Neuron (in vitro differentiated cells): ENCODE results near the gene RTN4RL2.

ENCODE experiments used
- H2AFZ ChIP-seq: one replicate; pipeline ENCODE4 v1.6.1; 2013; ENCODE audit warnings: low read depth, mild to moderate bottlenecking, inconsistent platforms, low read length, moderate library complexity
- H3K27me3 ChIP-seq: one replicate; pipeline ENCODE4 v1.6.1; 2013; ENCODE audit warnings: low read length; ENCODE audit not compliant: insufficient read depth
- H3K36me3 ChIP-seq: one replicate; pipeline ENCODE4 v1.6.1; 2013; ENCODE audit warnings: low read length; ENCODE audit not compliant: insufficient read depth
- H3K4me1 ChIP-seq: one replicate; pipeline ENCODE4 v1.6.1; 2013; ENCODE audit warnings: low read length; ENCODE audit not compliant: insufficient read depth
- H3K4me3 ChIP-seq: 2 replicates; pipeline ENCODE4 v1.5.1; 2013; ENCODE audit warnings: mild to moderate bottlenecking, low read length, moderate library complexity
- H3K9me3 ChIP-seq: one replicate; pipeline ENCODE4 v1.6.1; 2013; ENCODE audit warnings: low read length

Gene RTN4RL2

DNA sequence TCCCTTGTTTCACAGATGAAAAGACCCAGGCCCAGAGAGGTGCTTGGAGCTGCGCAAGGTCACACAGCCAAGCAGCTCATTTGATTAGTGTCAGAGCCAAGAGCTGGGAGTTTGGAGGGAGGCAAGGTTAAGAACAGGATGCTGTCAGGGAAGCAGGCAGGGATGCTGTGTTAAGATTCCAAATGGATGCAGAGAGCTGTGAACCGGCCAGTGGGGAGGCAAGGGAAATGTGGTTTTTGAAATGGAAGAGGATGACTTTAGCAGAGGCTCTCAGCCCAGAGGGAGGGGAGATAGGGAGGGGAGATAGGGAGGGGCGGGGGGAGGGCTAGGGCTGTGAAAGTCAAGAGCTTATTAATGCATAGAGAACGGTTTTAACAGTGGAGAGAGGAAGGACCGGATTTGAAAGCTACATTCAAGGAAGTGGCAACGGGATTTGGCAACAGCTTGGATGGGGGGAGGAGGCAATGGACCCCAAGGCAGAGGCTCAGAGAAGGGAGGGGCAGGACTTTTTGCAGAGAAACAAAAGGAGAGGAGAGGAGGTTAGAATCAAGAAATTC lies 13.0 kb downstream of the RTN4RL2 start:
- H3K4me3 ChIP-seq, result no peak overlapping the region
- no peaks in the 10 kb centered on the region for H3K9me3 ChIP-seq
- no peaks in the 10 kb centered on the region for H3K27me3 ChIP-seq
- no peak overlapping the region for H2AFZ ChIP-seq
- peaks cover 1% of the 10 kb centered on the region for H3K4me1 ChIP-seq
- peaks cover 19% of the 10 kb centered on the region for H3K36me3 ChIP-seq

DNA sequence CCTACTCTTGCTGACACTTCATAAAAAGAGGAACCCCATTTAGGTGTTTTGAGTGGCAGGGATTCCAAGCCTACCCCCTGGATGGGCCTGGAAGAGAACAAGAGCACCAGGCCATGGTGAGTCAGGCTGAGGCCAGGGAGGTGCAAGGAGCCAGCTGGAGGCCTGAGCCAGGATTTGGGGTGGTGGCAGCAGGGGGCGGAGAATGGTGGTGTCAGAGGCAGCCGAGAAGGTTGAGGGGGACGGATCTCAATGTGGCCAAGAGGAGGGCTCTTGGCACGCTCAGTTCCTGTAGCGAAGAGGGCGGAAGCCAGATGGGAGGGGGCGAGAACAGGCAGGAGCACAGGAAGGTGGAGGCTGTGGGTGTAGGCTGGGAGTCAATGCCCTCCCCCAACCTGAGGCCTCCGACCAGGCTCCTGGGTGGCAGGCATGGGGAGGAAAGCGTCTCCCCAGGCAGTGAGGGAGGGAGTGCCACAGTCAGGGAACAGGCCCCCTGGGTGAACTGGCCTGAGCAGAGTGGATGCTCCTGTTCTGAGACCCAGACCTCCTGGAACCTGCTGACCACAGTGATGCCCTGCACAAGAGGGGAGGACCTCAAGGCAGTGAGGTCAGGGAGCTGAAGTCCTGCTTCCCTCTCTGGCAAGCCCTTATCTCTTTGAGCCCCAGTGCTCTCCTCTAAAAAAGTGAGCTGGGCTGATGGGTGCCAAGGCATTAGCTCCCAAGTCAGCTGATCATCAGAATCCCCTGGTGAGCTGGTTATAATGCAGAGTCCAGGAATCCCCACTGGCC lies 13.9 kb downstream of the RTN4RL2 start:
- peaks cover 11% of the 10 kb centered on the region for H3K36me3 ChIP-seq
- peaks cover 10% of the 10 kb centered on the region for H3K4me1 ChIP-seq
- no peaks in the 10 kb centered on the region for H3K9me3 ChIP-seq
- no peaks in the 10 kb centered on the region for H3K27me3 ChIP-seq
- no peak overlapping the region for H3K4me3 ChIP-seq
- no peak overlapping the region for H2AFZ ChIP-seq

DNA sequence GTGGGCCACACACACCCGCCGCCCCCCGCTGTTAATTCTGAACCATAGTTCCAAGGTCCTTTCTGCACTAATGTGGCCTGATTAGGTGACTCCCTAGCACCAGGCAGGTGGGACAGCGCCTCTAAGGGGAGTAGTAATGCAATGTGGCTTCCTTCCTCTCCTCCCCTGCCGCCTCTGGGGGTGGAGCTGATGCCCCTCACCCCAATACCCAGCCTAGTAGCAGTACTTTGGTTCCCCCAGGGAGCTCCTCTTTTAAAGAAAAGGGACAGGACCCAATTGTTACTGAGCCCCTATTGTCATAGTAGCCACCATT lies 14.4 kb downstream of the RTN4RL2 start:
- Histone ChIP-seq H3K4me1 (peaks cover 15% of the 10 kb centered on the region), H3K4me3 (no peak overlapping the region), H2AFZ (no peak overlapping the region), H3K36me3 (peaks cover 6% of the 10 kb centered on the region), H3K9me3 (no peaks in the 10 kb centered on the region), H3K27me3 (no peaks in the 10 kb centered on the region)

DNA sequence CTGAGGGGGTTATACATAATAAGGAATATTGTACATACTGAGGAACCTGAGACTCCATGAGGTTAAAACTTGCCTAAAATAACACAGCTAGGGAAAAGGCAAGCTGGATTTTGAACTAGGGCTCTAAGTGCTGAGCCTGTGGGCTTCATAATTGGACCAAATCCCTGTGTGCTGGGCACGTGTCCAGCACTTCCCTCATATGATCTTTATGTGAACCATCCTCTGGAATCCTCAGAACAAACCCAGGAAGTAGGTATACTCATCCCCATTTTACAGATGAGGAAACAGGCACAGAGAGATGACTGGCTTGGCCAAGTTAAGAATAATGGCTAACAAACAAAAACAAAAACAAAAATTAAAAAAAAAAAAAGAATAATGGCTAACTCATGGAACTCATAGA lies 14.9 kb downstream of the RTN4RL2 start:
- Histone ChIP-seq H3K4me1 (peaks cover 19% of the 10 kb centered on the region), H2AFZ (no peak overlapping the region), H3K9me3 (no peaks in the 10 kb centered on the region), H3K27me3 (no peaks in the 10 kb centered on the region), H3K4me3 (no peak overlapping the region), H3K36me3 (peaks cover 4% of the 10 kb centered on the region)

DNA sequence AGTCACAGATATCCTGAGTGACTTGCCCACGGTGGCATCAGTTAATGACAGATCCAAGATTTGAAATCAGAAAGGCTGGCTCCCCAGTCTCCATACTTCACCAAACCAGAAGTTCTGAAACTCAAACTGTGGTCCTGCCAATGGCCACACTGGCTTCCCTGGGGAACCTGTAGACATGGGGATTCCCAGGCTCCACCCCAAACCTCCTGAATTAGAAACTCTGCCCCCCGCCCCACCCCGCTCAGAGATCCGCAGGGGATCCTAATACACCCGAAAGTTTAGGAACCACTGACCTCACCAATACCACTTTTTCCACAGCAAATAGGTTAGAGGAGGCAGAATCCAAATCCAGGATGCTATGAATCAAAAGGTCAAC lies 15.3 kb downstream of the RTN4RL2 start:
- Histone ChIP-seq H3K9me3 (no peaks in the 10 kb centered on the region), H3K4me1 (peaks cover 21% of the 10 kb centered on the region), H3K27me3 (no peaks in the 10 kb centered on the region), H3K36me3 (peaks cover 4% of the 10 kb centered on the region), H3K4me3 (no peak overlapping the region), H2AFZ (no peak overlapping the region)

DNA sequence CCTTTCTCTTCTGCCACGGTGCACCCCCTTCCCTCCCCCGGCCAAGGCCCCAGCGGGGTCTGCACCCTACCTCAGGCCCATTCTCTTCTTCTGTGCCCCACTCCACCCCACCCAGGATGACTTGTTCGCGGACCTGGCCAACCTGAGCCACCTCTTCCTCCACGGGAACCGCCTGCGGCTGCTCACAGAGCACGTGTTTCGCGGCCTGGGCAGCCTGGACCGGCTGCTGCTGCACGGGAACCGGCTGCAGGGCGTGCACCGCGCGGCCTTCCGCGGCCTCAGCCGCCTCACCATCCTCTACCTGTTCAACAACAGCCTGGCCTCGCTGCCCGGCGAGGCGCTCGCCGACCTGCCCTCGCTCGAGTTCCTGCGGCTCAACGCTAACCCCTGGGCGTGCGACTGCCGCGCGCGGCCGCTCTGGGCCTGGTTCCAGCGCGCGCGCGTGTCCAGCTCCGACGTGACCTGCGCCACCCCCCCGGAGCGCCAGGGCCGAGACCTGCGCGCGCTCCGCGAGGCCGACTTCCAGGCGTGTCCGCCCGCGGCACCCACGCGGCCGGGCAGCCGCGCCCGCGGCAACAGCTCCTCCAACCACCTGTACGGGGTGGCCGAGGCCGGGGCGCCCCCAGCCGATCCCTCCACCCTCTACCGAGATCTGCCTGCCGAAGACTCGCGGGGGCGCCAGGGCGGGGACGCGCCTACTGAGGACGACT lies 15.9 kb downstream of the RTN4RL2 start:
- Histone ChIP-seq H2AFZ (no peak overlapping the region), H3K4me3 (no peak overlapping the region), H3K36me3 (peaks cover 4% of the 10 kb centered on the region), H3K9me3 (no peaks in the 10 kb centered on the region), H3K4me1 (peaks cover 21% of the 10 kb centered on the region), H3K27me3 (no peaks in the 10 kb centered on the region)

DNA sequence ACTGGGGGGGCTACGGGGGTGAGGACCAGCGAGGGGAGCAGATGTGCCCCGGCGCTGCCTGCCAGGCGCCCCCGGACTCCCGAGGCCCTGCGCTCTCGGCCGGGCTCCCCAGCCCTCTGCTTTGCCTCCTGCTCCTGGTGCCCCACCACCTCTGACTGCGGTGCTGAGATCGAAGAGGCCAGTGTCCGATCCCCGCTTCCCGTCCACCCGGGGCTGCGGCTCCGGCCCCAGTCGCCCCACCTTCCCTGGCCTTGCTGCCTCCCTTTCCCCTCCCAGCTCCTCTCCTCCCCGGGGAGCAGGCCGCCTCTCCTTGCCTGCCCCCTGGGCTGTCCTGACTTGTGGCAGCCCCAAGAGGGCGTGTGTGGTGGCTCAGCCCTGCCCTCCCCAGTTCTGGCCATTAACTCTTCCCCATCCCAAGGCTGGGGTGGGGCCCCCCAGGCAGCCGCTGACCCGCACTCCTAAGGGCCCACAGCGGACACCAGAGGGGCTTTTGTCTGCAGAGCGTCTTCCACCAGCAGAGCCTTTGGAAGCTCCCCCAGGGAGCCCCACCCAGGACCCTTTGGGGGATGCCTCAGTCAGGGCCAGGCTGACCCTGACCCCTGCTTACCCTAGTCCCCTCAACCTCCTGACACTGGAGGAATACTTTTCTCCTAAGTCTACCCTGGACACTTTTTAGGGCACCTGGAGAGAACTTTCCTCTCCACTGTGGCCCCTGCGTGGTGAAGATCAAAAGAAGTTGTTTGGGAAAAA lies 16.6 kb downstream of the RTN4RL2 start:
- Histone ChIP-seq H3K9me3 (no peaks in the 10 kb centered on the region), H3K4me1 (peaks cover 23% of the 10 kb centered on the region), H3K4me3 (no peak overlapping the region), H2AFZ (no peak overlapping the region), H3K27me3 (peaks cover 2% of the 10 kb centered on the region), H3K36me3 (peaks cover 2% of the 10 kb centered on the region)

DNA sequence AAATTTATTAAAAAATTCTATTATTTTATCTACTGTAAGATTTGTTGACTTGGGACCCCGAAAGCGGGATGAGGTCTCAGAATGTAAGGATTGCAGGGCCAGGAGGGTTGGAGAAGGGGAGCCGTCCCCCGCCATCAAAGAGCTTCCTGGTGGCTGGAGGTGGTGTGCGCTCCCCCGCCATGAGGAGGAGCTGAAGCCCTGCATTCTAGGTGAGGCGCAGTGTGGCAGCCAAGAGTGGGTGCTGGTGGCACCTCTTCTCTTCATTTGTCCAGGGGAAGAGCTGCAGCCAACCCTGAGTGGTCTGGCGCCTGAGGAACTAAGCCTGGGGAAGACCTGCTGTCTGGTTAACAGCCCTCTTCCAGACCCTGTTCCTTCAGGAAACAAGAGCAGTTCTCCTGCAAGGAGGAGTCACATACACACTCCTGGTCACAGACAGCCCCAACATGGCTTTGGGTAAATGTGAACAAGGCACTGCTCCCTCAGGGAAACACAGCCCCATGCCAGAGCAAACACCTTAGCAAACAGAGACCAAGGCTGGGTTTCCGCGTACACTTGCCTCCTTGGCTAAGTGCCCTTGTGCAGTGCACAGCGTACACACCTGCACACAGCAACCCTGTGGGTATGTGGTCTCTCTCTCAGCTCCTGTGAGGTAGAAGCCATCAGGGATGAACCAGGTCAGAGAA lies 17.3 kb downstream of the RTN4RL2 start:
- no peaks in the 10 kb centered on the region for H3K36me3 ChIP-seq
- peaks cover 5% of the 10 kb centered on the region for H3K27me3 ChIP-seq
- no peak overlapping the region for H3K4me3 ChIP-seq
- H3K4me1 ChIP-seq, result peaks cover 29% of the 10 kb centered on the region
- no peaks in the 10 kb centered on the region for H3K9me3 ChIP-seq
- no peak overlapping the region for H2AFZ ChIP-seq

DNA sequence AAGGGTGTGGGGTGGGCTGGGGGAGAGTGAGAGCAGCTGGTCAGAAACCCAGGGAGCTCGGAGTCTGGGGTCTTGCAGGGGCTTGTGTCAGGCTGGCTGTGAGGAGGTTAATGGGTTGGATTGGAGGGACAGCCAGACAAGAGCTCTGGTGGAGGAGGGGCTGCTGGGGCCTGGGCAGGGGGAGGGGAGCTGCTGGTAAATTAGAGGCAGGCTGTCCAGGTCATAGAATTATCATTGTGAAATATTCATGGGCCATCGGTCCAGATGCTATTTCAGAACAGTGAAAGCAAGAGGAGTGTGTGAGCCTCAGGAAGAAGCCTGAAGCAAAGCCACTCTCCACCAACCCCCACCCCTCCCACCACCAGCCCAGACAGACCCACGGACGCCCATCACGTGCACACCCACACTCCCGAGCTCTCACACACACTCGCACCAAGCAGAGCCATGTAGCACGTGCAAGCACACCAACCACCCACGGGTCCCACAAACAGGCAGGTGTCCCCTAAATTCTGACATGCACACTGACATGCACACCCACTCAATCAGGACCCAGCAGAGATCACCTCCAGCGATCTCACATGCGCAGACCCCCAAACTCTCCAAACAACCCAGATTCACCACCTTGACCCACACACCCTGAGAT lies 18.8 kb downstream of the RTN4RL2 start:
- Histone ChIP-seq H3K27me3 (peaks cover 5% of the 10 kb centered on the region), H2AFZ (no peak overlapping the region), H3K36me3 (no peaks in the 10 kb centered on the region), H3K4me3 (no peak overlapping the region), H3K9me3 (no peaks in the 10 kb centered on the region), H3K4me1 (peaks cover 35% of the 10 kb centered on the region)

DNA sequence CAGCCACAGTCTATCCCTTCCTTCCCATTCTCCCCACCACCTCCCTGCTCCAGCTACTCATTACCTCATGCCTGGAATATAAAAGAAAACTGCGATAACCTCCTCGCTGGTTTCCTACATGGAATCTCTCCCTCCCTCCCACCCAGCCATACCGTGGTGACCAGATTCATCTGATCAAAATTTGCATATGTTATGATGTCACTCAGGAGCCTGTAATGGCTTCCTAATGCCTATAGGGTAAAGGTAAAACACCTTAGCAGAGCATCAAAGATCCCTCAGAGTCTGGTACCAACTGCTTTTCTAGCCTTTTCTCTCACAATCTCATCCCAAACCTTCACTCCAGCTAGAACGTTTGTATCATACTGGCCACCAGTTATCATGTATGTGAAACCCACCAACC lies 19.6 kb downstream of the RTN4RL2 start:
- H3K9me3 ChIP-seq, result no peaks in the 10 kb centered on the region
- H3K4me3 ChIP-seq, result no peak overlapping the region
- H3K36me3 ChIP-seq, result no peaks in the 10 kb centered on the region
- H3K4me1 ChIP-seq, result peaks cover 35% of the 10 kb centered on the region
- peaks cover 5% of the 10 kb centered on the region for H3K27me3 ChIP-seq
- no peak overlapping the region for H2AFZ ChIP-seq

DNA sequence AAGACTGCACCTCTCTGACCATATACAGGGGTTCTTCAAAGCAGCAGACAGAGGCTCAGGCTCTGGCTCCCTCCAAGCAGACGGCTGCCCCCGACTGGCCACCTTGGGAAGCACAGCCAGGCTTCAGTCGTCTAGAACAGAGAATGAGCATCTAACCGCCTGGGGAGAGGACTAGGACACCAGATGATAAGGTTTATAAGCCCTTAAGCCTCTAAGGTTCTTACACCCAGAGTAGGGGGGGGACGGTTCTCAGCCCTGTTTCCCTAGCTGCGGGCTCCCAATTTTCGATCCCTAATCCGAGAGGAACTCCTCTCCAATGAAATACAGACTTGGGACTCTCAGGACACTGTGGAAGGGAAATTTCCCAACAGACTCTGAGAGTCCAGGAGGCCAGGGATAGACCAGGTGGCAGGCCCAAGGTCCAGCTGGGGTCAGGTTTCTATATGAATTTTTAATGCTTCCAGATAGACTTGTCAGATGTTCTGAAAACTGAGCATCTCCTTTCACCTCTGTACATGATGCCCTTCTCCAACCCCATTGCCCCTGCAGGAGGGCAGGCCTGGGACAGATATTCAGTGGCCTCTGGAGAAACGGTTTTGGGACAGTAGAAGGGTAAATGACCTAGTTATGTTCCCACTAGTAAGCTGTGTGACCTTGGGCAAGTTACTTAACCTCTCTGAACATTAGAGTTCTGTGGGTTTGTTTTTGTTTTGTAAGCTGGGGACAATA lies 20.2 kb downstream of the RTN4RL2 start:
- Histone ChIP-seq H2AFZ (no peak overlapping the region), H3K36me3 (no peaks in the 10 kb centered on the region), H3K27me3 (peaks cover 5% of the 10 kb centered on the region)

DNA sequence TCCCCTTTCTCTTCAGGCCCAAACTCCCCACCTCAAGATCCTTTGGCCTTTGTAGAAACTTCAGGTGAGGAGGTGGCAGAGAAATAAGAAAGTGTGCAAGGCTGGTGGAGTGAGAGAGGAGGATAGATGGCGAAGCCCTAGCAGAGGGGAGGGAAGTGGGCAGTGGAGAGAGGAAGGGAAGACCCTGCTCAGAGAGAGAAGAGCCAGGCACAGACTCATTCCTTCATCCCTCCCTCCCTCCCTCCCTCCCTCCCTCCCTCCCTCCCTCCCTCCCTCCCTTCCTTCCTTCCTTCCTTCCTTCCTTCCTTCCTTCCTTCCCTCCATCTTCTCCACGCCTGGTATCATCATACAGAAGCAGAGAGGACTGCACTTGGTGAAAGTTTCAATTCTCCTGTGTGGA lies 21.0 kb downstream of the RTN4RL2 start:
- H3K27me3 ChIP-seq, result peaks cover 5% of the 10 kb centered on the region

More for the DNA sequence above, 20.2 kb downstream of the RTN4RL2 start:
- H3K4me1 ChIP-seq, result peaks cover 35% of the 10 kb centered on the region
- H3K4me3 ChIP-seq, result no peak overlapping the region
- H3K9me3 ChIP-seq, result no peaks in the 10 kb centered on the region

More for the DNA sequence above, 21.0 kb downstream of the RTN4RL2 start:
- Histone ChIP-seq H3K36me3 (no peaks in the 10 kb centered on the region), H3K4me1 (peaks cover 35% of the 10 kb centered on the region), H3K9me3 (no peaks in the 10 kb centered on the region), H2AFZ (no peak overlapping the region), H3K4me3 (no peak overlapping the region)
